ENCODE data around the gene FGF11.

FGF11 gene

GRCh38 chr17:7491583-7491982 is 52.3 kb downstream of the FGF11 start:
- ChIA-PET CTCF (interaction anchor here (1.4 to 1.9 kb wide), 3 partner anchors 23 to 196 kb away, joined by 3 to 7 read pairs (median 7); partner anchors contain the start of gene TP53), POLR2A (no interaction called here)
- no peak for TF ChIP-seq CTCF (IDR thresholded peaks at IDR 0.05; ENCODE audit: insufficient read depth, low read length, missing control alignments)
- H3K4me3 ChIP-seq (ENCODE audit: low read depth, low read length): no peak overlapping the region
- no peak for DNase-seq (ENCODE audit: low read depth, low spot score)

GRCh38 chr17:7493941-7494340 is 54.6 kb downstream of the FGF11 start:
- ChIA-PET CTCF (interaction anchor here (0.9 to 6.5 kb wide), 3 partner anchors 21 to 68 kb away, joined by 3 to 48 read pairs (median 3); partner anchors contain the start of gene SENP3), POLR2A (no interaction called here)
- DNase-seq (ENCODE audit: low read depth, low spot score): no peak
- H3K4me3 ChIP-seq (ENCODE audit: low read depth, low read length): no peak overlapping the region
- TF ChIP-seq CTCF (IDR thresholded peaks at IDR 0.05; ENCODE audit: insufficient read depth, low read length, missing control alignments): no peak
